GM10266 (cell line): ENCODE results near the gene DOC2A.

ENCODE experiments used
- DNase-seq: peaks from one replicate; pipeline ENCODE4 v3.0.0; 2012; ENCODE audit errors: extremely low spot score
- CTCF ChIP-seq: IDR thresholded peaks from 2 replicates; pipeline ENCODE4 v1.5.1; 2012; ENCODE audit warnings: mild to moderate bottlenecking, low read depth; ENCODE audit not compliant: control insufficient read depth, insufficient read depth; ENCODE audit errors: missing control alignments

Gene DOC2A

GRCh38 chr16:30002614-30003346, 8.0 kb downstream of the DOC2A start:
- DNase-seq, result no peak
- TF ChIP-seq CTCF, result no peak

DNA sequence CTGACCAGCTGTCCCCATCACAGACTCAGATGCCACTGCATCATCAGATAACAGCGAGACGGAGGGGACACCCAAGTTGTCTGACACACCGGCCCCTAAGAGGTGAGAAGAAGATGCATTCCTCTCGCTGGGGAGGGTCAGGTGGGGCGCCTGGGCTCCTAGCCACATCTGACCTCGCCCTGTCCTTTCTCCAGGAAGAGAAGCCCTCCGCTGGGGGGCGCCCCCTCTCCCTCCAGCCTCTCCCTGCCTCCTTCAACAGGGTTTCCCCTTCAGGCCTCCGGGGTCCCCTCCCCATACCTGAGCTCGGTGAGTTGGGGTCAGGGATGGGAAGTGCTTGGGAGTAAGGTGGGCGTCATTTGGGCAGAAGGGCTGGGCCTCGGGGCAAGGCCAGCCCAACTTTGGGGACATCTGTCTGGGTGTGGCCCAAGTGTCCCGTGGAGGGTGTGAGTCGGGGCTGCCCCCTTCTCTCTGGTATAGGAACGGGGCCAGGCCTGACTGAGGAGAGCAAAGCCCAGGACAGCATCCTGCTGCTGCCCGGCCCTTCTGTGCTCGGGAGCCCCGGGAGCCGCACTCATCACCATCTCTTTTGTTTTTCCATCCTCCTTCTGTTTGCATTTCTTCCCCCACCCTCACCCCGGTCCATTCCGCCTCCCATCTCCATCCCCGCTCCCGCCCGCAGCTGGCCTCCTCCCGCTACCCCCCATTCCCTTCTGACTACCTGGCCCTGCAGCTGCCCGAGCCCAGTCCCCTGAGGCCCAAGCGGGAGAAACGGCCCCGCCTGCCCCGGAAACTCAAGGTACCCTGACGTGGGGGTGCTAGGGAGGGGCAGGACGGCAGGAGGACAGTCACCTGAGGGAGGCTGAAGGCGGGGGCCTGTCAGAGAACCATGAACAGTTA, 9.8 kb downstream of the DOC2A start:
- no peak for DNase-seq
- no peak for TF ChIP-seq CTCF

DNA sequence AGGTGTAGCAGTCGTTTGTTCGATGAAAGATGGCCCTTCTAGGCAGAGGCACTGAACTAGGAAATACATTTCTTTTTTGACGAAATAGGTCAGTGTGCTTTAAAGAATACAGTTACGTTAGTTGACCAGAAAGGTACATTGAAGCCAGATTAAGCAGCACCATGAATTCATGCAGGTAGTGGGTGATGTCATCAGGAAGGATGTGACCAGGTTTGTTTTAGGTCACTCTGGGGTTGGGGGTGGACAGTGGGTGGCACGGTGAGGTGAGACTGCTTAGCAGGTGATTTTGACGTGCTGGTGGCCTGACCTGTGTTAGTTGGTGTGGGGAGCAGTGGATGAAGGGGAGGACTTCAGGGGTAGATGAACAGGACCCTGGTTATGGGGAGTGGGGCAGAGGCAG, 11.2 kb downstream of the DOC2A start:
- no peak for TF ChIP-seq CTCF
- no peak for DNase-seq

GRCh38 chr16:29996766-29997250, 14.0 kb downstream of the DOC2A start:
- DNase-seq, result no peak
- no peak for TF ChIP-seq CTCF

- TF ChIP-seq CTCF, result no peak
- peak; percentile 99 for DNase-seq
Observed at GRCh38 chr16:29995911-29996765, 14.7 kb downstream of the DOC2A start, which contains the start of gene INO80E. INO80E (plus strand) TSS chr16:29996241; CDS start chr16:29996311, 70 bp downstream.

DNA sequence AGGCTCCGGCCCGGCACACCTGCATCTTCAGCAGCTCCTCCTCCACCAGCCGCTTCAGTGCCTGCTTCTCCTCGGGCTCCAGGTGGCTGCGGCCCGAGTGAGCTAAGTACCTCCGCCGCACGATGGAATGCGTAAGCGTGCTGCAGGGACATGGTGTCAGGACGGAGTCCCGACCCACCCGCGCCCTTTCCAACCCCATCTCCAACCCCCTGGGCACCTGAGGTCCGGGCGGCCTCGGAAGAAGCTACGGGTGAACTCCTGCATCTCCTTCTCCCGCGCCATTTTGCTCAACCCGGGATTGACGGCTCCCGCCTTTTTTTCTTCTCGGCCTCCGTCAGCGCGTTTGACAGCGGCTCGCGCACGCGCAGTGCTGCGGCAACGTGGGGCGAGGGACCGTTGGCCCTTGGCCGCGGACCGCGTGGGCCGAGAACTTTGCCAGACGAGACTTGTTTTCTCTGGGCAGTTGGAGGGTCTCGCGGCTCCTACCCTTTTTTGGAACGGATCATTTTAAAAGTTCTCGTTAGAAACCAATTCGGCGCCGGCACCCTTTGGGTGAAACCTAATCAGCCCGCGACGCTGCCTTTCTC, 15.4 kb downstream of the DOC2A start, which contains the start of gene HIRIP3:
TSS of gene HIRIP3 (minus strand) at position 294 of the 587 bp plus-strand sequence. CDS start at position 282, 12 bp downstream.
- TF ChIP-seq CTCF, result no peak
- peak; percentile 93 for DNase-seq
